NCI-H748 (cell line): ENCODE results near the gene BZW2.

ENCODE experiments used
- DNase-seq: peaks from one replicate; lab custom pipeline; 2025; ENCODE audit not compliant: unreplicated experiment; lab: John Stamatoyannopoulos, UW

BZW2 gene

GRCh38 chr7:16745645-16746044, 99.7 kb downstream of the BZW2 start:
- DNase-seq: no peak

DNA sequence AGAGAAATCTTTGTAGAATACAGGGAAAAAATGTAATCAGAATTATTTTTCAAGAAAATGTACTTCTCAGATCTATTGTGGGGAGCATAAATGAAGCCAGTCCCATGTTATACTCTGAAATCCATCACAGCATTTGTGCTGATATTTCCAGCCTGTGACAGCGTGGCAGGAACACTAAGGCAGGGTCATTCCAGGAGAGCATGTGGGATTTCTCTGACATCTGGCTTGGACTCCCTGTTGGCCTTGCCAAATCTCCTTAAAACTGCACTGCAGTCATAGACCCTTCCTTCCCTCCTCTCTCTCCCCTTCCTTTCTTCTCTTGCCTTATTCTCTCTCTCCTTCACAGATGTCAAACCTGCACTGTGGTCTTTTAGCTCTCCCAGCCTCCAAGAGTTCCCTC, 101.1 kb downstream of the BZW2 start:
- no peak for DNase-seq

- DNase-seq: peak; percentile 98
Measured at GRCh38 chr7:16753102-16753931, 107.3 kb downstream of the BZW2 start, which contains the start of gene TSPAN13. TSS of gene TSPAN13 (plus strand) at chr7:16753755. CDS start at chr7:16753968, 213 bp downstream.

DNA sequence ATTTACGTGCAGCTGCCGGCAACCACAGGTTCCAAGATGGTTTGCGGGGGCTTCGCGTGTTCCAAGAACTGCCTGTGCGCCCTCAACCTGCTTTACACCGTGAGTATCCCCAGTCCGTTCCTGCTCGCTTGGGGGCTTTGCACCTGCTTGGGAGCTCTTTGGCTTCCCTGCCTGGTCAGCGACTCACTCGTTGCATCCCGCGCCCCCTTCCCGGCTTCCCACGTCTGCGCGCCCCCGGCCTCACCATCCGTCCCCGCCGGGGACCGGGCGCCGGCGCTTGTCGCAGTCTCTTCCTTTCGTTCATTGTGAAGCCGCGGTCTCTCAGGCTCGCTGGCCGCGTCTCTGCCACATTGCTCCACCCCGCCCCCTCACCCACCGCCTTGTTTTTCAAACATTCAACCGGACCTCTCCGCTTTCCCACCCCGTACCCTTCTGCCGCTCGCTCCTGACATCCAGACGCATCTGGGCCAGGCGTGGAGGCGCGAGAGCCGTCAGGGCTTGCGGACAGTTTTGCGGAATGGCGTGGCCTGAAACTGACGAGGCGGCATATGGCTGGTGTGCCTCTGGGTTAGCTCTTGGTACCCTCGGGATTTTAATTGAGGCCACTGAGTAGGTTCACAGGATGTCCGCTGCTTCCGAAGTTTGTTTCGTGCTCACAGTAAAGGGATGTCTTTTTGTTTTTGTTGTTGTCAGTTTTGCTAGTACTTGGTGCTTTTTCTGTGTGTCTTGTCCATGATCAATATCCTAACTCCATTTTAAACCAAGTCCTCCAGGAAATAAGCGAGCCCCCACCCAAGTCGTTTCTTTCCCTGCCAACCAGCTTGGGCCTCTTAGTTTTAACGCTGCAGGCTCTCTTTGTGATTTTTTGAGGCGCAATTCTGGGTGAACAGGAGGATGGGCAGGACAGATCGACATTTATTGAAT, 108.2 kb downstream of the BZW2 start:
- DNase-seq: peak; percentile 83

DNA sequence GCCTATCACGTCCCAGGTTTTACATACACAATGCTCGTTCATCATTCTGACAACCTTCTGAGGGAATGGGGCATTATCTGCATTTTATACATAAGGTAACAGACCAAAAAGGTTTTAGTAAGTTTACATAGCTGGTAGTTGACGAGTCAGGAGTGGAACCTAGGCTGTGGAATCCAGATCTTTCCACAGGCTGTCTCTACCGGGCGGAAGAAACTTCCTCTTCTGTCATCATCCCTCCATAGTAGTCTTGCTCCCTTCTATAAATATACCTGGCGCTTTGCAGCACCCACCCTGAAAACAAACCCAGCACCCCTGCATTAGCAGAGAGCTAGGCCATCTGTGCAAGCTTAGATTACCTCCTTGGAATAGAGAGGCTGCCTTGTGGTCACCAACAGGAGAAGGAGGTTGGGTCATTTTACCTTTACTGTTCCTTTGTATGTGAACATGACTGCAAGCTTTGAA, 108.9 kb downstream of the BZW2 start:
- DNase-seq: peak; percentile 41

DNA sequence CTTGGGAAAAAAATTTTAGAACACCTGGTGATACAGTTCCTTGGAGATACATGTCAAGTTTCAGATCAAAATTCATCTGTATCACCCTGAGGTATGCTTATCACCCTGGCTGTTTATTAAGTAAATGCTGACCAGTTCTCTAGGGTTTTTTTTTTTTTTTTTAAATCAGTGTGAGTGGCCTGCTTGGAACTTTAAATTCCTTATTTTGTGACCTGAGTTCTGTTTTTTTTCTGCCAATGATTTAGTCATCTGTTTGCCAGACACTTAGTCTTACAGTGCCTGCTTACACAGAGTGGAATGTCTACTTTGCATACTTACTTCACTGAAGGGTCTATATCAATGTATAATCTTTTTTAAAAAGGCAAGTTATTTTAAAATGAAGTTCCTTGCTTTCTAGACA, 109.4 kb downstream of the BZW2 start:
- DNase-seq: no peak
